GM19324 (cell line): ENCODE measurements around the gene DNAH11.

Experiments used
- ATAC-seq: cut with Tn5 transposase; IDR thresholded peaks from one replicate; pipeline ENCODE4 v1.9.1; 2021; ENCODE audit warnings: mild to moderate bottlenecking, moderate library complexity; ENCODE audit not compliant: unreplicated experiment, low FRiP score

DNAH11 gene

DNA sequence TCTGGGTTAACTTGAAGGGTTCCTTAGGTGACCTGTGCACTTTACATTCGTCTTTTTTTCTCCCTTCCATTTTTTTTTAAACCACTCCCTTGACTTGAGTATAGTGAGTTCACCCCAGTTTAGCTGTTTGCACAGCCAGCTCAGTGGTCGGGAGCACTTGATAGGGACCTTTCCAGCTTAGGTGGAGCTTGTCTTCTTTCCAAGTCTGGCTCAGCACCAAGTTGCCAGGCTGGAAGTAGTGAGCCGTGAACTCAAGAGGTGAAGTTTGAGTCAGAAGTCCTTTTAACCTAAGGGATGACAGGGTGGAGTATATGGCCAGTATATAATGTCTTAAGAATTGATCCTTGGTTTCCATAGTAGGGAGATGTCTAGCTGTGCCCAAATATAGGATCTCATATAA is 7.2 kb downstream of the DNAH11 start:
- ATAC-seq, result no peak

DNA sequence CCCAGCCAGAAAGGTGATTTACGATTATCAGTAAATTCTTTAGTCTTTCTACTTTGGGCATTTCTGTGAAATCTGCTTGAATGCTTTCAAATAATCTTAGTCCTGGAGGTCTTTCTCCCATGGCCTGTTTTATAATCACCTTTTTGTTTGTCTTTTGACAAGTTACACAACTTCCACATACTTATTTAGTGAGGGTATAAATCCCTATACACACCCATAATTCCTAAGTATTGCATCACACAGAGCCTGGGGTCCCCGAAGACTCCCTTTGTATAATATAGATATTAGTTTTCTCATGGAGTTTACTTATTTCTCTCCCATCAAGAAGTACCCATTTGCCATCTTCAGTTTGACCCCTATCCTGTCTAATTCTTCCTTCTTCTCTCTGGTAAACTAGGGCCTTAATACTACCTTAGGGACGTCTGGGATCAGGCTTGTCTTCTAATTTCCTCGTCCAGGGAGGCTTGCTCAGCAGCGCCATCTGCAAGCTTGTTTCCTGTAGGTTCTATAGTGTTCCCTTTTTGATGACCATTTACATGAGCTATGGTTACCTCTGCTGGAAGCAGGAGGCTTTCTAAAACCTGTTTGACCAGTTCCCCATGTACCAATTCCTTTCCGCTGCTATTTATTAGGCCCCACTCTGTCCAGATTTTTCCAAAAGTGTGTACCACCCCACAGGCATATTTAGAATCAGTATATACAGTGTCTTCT is 8.1 kb downstream of the DNAH11 start:
- ATAC-seq, result no peak

DNA sequence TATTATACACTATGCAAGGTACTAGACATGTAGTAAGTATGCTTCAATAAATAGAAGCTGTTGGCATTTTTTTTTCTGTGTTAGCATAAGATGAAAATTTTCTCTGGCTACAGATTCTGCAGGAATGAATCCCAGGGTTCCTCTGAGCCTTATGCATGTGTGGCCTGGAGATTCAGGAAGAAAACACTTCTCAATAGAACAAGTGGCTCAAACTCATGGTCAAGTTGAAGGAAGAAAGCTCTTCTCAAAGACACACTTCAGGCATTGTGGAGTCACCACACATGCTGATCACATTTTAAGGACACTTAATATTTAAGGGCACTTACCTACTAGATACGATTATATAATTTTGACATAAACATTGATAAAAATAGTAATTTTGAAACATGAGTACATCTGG is 19.5 kb downstream of the DNAH11 start:
- ATAC-seq, result no peak

DNA sequence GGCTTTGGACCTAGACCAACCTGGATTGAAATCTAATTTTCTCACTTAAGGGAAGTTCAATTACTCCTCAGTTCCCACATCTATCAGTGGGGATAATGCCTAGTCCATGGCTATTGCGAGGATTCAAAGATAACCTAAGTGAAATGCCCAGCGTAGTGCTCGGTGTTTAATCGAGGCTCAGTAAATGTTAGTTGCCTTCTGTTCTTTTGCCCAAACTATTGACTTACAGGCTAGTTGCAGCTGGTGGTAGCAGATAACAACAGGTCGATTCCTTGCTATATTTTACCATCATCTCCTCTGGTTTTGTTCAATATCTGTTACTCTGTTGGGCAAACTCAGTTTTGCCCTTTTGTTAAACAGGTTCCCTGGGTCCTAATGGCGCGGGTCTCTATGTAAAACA is 22.8 kb downstream of the DNAH11 start:
- no peak for ATAC-seq

DNA sequence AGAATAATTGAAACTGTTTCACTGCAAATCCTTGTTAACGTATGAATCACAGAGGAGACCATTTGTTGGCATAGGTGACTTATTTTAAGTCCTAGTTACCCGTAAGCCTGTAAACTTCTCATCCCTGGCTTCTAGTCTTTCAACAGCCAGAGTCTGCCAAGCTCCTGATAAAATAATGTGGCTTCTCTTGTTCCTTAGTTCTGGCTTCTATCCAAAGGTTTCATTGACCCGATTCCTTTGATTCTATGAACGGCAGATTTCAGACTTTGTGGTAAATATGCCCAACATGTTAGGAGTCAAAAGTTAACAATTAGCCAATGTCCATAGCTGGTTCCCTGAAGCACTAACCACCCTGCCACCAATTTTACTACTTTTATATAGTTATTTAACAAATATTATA is 23.3 kb downstream of the DNAH11 start:
- ATAC-seq, result no peak

DNA sequence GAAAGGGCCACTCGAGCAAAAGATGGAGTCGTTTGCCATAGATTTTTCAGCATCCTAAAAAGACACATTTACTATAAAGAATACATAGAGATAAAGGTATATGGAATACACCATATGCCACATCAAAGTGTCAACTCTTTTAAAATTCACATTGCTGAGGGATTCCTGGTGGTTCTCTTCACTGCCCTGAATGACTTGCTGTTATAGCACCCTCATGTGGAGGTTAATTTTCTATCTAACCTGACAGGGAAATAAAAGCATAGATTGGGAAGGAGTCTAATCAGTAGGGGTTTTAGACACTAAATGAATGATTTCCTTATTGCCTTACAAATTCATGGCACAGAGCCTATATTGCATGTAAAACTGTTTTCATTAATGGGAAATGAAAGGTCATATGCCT is 25.9 kb downstream of the DNAH11 start:
- no peak for ATAC-seq

DNA sequence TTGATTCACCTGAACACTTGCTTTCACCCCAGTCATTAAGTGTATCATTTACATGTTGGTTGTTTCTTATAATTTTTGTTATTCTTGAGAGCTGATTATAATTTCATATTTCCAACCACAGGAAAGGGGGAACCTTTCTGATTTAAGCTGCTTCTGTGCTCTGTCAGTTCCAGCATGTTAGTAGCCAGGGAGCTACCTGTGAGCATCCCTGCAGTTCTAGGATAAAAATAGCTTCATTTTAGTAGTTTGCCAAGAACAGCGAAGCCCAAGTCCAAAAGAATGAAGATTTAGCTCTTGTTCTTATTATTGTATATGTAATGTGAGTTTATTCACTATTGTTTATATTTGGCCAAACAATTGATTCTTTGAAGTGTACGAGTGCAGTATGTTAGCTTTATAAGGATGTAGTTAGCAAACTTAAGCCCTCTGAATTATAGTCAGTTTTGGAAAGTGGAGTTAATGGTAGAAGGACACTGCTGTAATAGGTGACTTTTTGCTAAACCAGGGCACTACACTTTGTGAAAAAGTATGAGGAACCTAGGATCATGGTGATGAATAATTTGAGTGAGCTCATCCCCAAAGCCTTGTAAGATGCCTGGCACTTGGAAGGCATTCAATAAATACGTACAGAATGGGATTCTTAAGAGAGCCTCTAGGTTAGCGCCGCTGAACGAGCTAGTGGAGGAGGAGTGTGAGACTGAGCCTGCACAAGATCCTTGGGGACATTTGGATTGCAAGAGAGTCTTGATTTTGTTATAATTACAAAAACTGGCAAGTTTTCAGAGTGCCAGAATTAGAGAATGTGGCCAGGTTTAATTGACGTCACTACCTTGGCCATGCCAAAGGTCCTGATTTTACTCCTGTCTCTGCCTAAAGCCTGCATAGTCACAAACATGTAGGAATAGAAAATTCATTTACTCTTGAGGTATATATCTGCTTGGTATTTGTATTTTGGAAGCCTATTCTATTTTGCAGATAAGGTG is 29.8 kb downstream of the DNAH11 start:
- ATAC-seq, result no peak

DNA sequence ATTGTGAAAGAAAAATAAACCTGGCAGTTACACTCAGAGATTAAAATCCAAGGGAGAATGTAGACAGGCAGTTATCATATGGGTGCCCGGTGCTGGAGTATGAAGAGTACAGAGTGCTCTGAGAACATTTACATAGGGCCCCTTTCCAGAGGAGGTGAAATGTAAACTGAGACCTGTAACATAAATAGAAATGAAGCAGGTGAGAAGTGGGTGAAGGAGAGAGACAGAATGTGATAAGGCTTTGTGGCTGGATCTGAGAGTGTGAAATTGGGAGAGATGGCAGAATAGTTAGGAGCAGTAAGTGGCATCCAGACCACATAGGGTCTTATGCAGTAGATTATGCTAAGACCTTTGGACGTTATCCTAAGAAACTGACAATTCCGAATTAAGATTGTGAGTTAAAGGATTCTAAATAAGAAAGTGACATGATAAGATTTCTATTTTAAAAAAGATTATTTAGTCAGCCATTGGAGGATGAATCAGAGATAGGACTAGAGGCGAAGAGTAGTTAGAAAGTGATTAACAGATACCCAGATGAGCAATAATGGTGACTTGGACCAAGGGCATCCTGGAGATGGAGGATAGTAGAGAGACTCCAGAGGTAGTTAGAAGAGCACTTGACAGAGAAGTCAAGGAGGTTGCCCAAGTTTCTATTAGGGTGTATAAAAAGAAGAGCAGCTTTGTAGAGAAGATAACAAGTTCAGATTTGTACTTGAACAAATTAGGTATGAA is 36.7 kb downstream of the DNAH11 start:
- no peak for ATAC-seq

DNA sequence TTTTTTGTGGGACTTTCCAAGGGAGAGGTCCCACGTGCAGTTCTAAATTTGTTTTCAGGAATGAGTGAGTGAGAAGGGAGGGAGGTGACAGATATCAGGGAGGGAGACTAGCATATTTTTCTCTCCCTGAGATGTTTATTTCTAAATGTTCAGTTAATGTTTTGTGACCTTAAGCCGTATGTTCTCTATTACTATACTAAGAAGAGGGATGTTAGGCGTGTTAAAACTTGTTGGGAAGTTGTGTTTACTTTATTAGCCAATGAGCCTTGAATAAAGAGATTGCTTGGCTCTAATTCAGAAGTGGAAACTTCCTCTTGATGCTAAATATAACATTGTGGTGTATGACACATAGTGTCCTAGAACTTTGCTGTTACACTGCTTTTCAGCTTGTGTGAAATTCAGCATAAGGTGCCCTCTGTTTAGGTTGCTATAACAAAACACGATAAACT is 37.3 kb downstream of the DNAH11 start:
- no peak for ATAC-seq

DNA sequence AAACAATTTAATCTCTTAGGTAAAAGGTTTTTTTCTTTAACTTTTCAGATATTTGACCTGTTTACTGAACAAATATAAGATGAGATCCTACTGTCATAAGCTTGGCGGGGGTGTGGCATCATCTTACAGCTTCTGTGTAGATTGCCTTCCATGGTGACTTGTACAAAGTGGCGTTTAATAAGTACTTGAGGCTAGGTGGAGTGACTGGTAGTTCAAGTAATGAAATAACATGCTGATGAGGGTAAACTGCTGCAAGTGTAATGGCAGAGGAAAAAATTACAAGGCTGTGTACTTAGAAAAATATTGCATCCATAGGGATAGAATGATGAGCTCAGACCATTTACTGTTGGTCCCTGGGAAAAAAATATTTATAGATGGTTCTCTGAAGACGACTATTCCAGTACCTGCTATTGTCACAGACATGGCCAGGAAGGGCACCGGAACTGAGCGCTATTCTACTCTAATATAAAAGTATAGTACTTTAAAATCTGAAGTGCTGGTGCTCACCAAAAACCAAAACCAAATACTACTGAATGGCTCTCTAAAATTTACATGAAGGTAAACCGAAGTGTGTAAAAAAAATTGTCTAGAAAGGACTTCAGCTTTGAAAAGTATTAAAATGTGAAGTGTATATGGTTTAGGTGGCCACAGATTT is 42.4 kb downstream of the DNAH11 start:
- ATAC-seq, result no peak

DNA sequence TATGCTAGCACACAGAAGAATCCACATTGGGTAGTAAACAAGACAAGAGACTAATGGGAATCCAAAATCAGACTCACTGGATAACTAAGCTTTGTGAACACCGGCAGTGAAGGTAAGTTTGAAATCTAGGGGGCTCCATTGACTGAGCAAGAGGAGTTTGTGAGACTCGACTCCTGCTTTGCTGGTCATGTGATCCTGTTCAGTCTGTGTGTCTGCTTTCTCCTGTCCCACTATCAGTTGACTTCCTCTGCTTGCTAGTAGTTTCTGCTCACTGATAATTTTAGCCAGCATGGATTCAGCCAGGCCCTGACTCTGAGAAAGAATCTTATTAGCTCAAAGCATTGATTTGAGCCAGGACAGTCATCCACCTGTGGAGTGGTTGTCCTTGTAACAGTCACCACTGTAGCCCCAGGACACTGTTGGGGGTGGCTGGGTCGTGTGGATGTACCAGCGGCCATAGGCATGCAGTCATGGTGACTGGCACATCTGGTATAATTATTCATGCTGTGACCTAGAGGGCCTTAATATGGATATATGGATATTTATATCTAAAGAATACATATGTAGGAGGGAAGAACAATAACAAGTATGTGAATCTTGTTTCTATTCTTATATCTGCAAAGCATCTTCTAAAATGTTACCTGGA is 44.4 kb downstream of the DNAH11 start:
- no peak for ATAC-seq

DNA sequence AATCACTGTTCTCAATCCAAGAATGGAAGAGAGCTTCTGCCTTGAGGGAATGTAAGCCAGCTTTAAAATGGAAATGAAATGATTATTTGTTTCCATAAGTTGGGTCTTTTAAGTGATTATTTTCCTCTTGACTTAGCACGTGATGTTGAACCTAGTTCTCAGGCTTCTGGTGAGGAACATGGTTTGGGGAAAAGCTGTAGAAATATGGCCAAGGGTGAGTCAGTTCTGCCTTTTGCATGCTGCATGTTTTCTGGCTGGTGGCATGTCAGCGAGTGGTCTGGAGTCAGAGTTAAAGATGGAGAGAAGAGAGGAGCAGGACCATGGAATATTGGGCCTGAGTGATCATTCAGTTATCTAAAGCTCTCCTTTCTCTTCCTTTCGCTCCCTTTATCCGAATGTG is 54.0 kb downstream of the DNAH11 start:
- no peak for ATAC-seq

DNA sequence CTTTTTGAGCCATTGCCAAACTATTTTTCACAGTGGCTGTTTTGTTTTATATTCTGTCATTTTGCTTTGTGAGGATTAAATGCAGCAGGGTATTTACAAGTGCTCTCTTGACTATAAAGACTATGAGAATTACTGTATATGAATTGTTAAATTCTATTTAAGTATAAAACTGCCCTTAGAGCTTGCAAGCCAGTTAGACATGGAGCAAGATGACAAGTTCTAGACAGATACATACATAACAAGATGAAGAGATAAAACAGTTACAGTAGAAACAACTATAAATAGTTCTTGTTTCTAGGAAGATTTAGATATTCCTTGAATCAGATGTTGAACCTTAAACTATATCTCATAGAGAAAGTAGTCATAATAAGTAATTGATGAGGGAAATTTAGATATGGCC is 60.6 kb downstream of the DNAH11 start:
- no peak for ATAC-seq

DNA sequence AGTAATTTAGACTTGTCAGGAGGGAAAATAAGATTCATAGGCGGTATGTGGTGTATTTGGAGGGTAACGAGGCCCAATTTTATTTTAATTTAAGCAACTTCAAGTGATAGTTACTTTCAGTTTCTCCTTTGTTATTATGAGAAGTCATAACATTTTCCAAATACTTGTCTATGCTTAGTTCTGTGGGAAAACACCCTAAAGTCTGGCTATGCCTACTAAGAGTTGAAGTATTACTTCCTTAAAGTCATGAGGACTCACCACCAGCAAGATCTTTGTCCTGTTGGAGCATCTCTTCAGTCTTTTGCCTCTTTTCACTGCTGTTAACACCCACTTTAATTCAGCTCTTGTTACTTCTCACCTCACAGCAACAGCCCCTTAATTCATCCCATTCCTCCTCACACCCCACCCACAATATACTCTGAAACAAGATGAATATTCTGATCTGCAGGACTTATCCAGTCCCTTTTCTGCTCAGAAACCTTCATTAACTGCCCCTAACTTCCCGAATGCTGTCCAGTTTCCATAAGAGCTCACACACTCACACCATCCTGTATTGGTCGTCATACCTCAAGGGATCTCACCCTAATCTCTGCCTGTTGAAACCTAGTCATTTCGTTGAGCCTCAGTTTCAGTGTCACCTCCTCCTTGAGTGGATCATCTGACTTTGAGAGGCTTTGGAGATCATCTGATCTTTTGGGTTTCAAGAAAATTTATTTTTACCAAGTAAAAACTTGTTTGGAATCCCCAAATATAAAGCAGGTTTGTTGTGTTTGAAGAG is 61.3 kb downstream of the DNAH11 start:
- ATAC-seq, result no peak

DNA sequence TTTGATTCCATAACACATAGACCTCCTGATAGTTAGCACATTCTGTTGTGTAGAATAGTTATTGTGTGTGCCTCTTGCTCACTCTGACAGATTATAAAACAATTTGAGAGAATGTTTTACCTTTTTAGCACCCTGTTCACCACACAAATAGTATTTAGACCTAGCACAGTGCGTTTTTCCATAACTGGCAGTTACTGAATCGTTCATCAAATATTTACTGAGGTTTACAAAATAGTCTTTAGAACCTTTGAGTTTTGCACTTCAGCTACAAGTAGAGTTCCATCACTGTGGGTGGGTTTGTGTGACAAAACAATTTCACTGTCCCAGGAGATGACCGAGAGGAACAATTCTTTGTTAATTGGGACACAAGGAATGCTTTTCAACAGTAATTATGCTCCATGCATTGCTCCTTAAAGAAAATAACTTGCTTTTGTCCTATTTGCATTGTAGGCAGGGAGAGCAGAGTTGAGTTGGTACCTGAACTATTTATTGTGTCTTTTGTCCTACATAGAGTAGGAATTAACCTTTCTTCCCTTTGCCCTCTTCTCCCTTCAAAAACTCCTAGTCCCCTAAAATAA is 62.3 kb downstream of the DNAH11 start:
- ATAC-seq, result no peak

DNA sequence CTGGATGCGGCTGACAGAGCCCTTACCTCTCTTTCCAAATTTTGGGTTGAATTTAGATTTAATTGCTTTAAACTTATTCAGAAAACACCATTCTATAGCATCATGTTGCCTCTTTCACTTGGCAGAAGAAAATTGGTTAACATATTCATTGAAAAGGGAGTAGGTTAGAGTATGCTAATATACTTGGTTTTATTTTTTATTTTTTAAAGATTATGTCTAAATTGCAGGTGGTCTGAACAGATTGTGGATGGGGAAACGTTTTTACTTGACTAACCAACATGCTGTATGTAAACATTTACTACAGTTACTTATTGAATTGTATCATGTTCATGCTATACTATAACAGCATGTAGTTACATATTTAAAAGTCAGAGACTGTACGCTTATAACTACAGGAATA is 65.6 kb downstream of the DNAH11 start:
- no peak for ATAC-seq

DNA sequence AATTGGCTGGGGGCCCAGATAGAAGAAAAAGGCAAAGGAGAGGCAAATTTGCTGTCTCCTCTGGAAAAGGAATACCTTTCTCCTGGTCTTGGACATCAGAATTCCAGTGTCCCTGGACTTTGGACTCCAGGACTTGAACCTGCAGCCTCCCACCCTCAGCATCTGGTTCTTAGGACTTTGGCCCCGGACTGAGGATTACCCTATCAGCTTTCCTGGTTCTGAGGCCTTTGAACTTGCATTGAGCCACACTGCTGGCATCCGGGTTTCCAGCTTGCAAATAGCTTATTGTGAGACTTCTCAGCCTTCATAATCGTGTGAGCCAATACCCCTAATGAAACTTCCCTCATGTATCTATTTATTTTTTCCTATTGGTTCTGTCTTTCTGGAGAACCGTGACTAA is 68.3 kb downstream of the DNAH11 start:
- no peak for ATAC-seq

DNA sequence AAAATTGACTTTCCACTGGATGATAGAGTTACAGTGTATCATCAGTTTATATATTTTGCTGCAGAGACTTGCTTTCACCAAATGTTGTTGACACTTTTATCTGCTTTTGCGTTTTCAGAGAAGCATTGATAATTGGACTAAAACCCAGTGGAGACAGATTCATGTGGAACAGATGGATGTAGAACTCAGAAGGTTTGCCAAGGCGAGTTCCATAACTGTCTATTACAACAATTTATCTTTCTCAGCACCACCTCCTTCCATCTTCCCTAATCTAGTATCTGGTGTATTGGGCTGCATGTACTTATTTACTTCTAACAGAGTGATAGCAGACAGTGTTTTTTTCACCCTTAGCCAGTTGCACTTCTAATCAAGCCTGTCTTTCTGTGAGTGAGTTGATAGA is 73.3 kb downstream of the DNAH11 start:
- ATAC-seq, result no peak
